ENCODE results near the gene SLFN12L.

Gene SLFN12L

DNA sequence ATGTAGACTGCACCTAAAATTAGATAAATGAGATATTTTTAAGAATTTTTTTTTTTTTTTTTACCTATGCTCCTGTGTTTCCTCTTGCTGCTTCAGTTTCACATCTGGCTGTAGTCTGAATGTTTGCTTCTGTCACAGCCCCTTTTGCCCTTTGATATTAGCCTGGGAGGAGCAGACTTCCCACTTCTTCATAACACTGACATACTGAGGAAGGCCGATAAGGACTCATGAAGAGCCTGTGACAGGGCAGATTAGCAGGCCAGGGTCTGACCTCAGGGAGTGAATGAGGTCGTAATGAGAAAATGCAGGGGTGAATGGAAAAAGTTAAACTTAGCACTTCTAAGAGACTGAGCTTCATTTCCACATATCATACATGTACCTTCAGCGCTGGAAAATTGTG is 23.2 kb upstream of the SLFN12L start, which contains the start of gene SLFN14:
SLFN14 (minus strand) TSS at position 117 of the 400 bp plus-strand sequence. CDS start 2,757 bp downstream, outside the sequence.
- Histone ChIP-seq H3K27me3 (ENCODE audit: control insufficient read depth, insufficient read depth, low read length) (no peaks in the 10 kb centered on the region), H3K4me3 (ENCODE audit: low read depth, low read length) (no peak within 1 kb of the TSS), H3K36me3 (ENCODE audit: control insufficient read depth, insufficient read depth, low read length) (no peaks in the 10 kb centered on the region), H3K9ac (ENCODE audit: low read depth, low read length) (no peak within 1 kb of the TSS), H3K27ac (ENCODE audit: low read depth, low read length) (no peak within 1 kb of the TSS), H3K4me1 (ENCODE audit: control insufficient read depth, insufficient read depth, low read length) (no peaks in the 10 kb centered on the region), H3K9me3 (ENCODE audit: control insufficient read depth, insufficient read depth, low read length) (no peaks in the 10 kb centered on the region)

DNA sequence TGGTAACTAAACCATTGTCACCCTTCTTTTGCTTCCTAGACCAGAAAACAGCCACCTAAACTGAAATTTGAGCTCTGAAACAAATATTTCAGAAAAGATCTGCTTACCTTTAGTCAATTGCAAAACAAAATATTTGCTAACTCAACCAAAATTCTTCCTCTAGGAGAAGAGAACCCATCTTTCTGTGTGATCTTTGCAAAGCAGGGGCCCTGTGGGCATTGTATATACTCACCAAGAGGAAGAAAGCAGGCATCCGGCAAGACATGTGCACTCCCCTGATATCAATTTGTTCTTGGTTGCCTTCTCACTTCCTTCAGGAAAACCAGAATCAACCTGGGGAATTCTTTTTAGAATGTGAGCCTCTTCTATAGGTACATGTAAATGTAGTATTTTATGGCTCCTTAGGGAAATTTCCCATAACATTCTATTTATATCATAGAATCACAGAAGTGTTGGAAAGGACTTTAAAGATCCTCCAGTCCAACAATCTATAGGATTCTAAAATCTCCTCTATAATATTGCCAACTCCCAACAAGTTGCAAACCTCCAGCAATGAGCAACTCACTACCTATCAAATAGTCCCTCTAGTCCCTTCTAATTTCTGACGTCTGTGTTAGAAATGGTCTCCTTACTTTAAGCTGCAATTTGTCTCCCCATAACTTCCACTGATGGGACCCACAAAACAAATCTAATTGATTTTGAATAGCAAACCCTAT is 22.2 kb upstream of the SLFN12L start:
- Histone ChIP-seq H3K27ac (ENCODE audit: low read depth, low read length) (no peak overlapping the region), H3K36me3 (ENCODE audit: control insufficient read depth, insufficient read depth, low read length) (no peaks in the 10 kb centered on the region), H3K9ac (ENCODE audit: low read depth, low read length) (no peak overlapping the region), H3K4me3 (ENCODE audit: low read depth, low read length) (no peak overlapping the region), H3K4me1 (ENCODE audit: control insufficient read depth, insufficient read depth, low read length) (no peaks in the 10 kb centered on the region), H3K27me3 (ENCODE audit: control insufficient read depth, insufficient read depth, low read length) (no peaks in the 10 kb centered on the region), H3K9me3 (ENCODE audit: control insufficient read depth, insufficient read depth, low read length) (no peaks in the 10 kb centered on the region)

DNA sequence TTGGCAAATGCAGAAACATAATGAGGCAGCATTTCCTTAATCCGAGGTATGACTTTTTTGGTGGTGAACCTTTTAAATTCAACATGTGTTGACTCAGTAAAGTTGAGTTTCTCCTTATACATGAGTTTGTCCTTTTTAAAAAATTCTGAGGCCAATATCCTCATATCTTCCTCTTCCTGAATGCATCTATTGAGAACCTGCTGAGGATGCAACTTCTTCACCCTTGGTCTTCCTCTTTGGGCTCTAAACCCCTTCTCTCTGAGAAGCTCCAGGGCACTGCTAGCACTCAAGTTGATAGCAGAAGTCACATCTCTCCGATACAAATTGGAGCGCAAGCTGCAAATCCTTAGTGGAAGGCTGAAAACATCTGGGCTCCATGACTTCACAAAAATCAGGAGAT is 19.9 kb upstream of the SLFN12L start:
- no peaks in the 10 kb centered on the region for H3K4me1 ChIP-seq (ENCODE audit: control insufficient read depth, insufficient read depth, low read length)
- H3K27me3 ChIP-seq (ENCODE audit: control insufficient read depth, insufficient read depth, low read length), result no peaks in the 10 kb centered on the region
- no peaks in the 10 kb centered on the region for H3K36me3 ChIP-seq (ENCODE audit: control insufficient read depth, insufficient read depth, low read length)
- no peak overlapping the region for H3K27ac ChIP-seq (ENCODE audit: low read depth, low read length)
- no peak overlapping the region for H3K4me3 ChIP-seq (ENCODE audit: low read depth, low read length)
- no peak overlapping the region for H3K9ac ChIP-seq (ENCODE audit: low read depth, low read length)
- no peaks in the 10 kb centered on the region for H3K9me3 ChIP-seq (ENCODE audit: control insufficient read depth, insufficient read depth, low read length)

DNA sequence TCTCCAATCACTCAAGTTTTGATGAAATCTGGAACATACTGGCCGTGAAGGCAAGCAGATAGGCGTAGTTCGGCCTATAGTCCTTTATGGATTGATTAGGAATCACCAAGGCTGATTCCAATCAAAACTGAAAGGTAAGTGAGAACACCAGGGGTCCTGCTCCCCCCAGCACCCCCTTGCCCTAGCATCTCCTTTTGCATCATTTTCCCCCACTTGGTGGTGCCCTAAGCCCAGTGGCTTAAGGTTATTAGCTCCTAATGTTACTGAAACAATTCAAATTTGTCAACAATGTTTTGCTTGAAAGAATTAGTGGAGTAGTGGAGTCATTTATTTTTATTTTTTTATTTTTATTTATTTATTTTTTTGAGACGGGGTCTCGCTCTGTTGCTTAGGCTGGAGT is 18.2 kb upstream of the SLFN12L start:
- H3K36me3 ChIP-seq (ENCODE audit: control insufficient read depth, insufficient read depth, low read length), result no peaks in the 10 kb centered on the region
- H3K27ac ChIP-seq (ENCODE audit: low read depth, low read length), result no peak overlapping the region
- no peaks in the 10 kb centered on the region for H3K4me1 ChIP-seq (ENCODE audit: control insufficient read depth, insufficient read depth, low read length)
- no peak overlapping the region for H3K9ac ChIP-seq (ENCODE audit: low read depth, low read length)
- no peaks in the 10 kb centered on the region for H3K27me3 ChIP-seq (ENCODE audit: control insufficient read depth, insufficient read depth, low read length)
- H3K4me3 ChIP-seq (ENCODE audit: low read depth, low read length), result no peak overlapping the region
- H3K9me3 ChIP-seq (ENCODE audit: control insufficient read depth, insufficient read depth, low read length), result no peaks in the 10 kb centered on the region

DNA sequence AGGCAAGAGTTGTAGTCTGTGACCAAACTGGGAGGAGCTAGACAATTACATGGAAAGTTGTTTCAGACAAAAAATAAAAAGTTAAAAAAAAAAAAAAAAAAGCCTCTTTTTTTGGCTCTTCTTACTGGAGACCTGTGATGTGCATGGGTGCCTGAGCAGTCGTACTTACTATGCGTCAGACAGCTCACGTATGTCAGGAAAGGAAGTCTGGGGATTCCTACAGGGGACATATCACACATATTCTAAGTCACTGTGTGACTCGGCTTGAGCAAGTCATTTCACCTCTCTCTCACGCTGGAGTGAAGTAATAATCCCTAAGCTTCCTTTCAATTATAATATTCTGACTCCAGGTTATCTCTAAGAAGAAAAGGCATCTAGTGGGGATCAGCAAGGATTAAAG is 17.2 kb upstream of the SLFN12L start:
- Histone ChIP-seq H3K9me3 (ENCODE audit: control insufficient read depth, insufficient read depth, low read length) (no peaks in the 10 kb centered on the region), H3K4me1 (ENCODE audit: control insufficient read depth, insufficient read depth, low read length) (no peaks in the 10 kb centered on the region), H3K36me3 (ENCODE audit: control insufficient read depth, insufficient read depth, low read length) (no peaks in the 10 kb centered on the region), H3K4me3 (ENCODE audit: low read depth, low read length) (no peak overlapping the region), H3K27me3 (ENCODE audit: control insufficient read depth, insufficient read depth, low read length) (no peaks in the 10 kb centered on the region), H3K9ac (ENCODE audit: low read depth, low read length) (no peak overlapping the region), H3K27ac (ENCODE audit: low read depth, low read length) (no peak overlapping the region)

DNA sequence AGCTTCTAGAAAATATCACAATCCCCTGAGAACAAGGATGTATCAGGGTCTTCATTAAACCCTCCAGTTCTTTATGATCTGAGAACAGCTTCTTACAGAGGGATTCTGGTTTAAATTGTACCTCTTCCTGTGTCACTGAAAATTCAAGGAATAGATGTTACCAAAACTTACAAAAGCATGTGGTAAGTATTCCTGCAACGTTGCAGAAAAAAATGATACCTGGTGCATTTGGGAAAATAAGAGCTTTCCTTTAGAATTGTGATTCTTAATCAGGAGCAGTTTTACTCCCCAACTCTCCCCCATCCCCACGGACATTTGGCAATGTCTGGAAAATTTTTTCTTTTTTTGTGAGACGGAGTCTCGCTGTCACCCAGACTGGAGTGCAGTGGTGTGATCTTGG is 15.8 kb upstream of the SLFN12L start:
- Histone ChIP-seq H3K27ac (ENCODE audit: low read depth, low read length) (no peak overlapping the region), H3K9ac (ENCODE audit: low read depth, low read length) (no peak overlapping the region), H3K36me3 (ENCODE audit: control insufficient read depth, insufficient read depth, low read length) (no peaks in the 10 kb centered on the region), H3K27me3 (ENCODE audit: control insufficient read depth, insufficient read depth, low read length) (no peaks in the 10 kb centered on the region; the same call in 1 of the 2 replicates), H3K9me3 (ENCODE audit: control insufficient read depth, insufficient read depth, low read length) (no peaks in the 10 kb centered on the region), H3K4me1 (ENCODE audit: control insufficient read depth, insufficient read depth, low read length) (no peaks in the 10 kb centered on the region), H3K4me3 (ENCODE audit: low read depth, low read length) (no peak overlapping the region)

DNA sequence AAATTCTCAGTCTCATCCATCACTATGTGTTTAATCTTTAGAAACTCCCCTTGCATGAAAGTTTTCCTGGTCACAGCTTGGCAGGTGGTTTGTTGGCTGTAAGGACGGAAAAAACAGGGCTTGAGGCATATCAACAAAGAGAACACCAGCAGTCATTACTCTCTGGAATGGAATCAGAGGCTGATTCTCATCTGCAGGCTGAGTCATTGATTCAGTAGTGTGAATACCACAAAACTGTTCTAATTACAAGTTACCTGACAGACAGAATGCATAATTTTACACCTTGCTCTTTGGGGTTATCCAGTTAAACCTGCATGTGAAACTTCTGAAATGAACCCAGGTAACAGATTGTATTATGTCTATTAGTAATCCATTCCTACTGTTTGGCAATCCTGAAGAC is 11.5 kb upstream of the SLFN12L start:
- Histone ChIP-seq H3K27me3 (ENCODE audit: control insufficient read depth, insufficient read depth, low read length) (no peaks in the 10 kb centered on the region; the same call in 1 of the 2 replicates), H3K27ac (ENCODE audit: low read depth, low read length) (no peak overlapping the region), H3K4me3 (ENCODE audit: low read depth, low read length) (no peak overlapping the region), H3K9me3 (ENCODE audit: control insufficient read depth, insufficient read depth, low read length) (no peaks in the 10 kb centered on the region), H3K4me1 (ENCODE audit: control insufficient read depth, insufficient read depth, low read length) (no peaks in the 10 kb centered on the region), H3K9ac (ENCODE audit: low read depth, low read length) (no peak overlapping the region), H3K36me3 (ENCODE audit: control insufficient read depth, insufficient read depth, low read length) (no peaks in the 10 kb centered on the region)

DNA sequence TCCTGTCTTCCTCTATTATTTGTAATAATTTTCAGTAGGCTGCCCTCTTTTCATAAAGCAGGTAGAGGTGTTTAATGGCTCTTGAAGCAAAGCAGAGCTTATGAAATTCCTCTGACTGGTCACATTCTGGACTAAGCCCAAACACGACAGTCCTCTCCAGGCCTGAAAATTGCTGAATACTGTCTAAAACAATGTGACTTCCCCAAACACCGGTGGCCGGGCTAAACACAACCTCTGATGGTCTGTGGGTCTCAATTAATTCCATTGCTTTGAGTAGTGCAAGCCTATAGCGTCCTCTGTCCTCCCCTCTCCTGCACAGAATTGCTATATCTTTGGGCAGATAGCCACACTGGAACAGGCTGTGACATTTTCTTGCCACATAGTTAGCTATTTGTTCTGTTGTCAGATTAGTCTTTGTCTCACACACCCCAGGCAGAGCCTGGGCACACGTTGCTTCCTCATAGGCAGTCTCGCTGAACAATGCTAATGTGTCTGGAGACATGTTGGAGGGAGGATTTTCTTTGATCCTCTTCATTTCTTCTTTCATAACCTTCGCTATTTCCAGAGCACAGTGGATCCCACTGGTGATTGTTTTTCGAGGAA is 10.8 kb upstream of the SLFN12L start:
- Histone ChIP-seq H3K27me3 (ENCODE audit: control insufficient read depth, insufficient read depth, low read length) (no peaks in the 10 kb centered on the region; the same call in 1 of the 2 replicates), H3K4me3 (ENCODE audit: low read depth, low read length) (no peak overlapping the region), H3K4me1 (ENCODE audit: control insufficient read depth, insufficient read depth, low read length) (no peaks in the 10 kb centered on the region), H3K9ac (ENCODE audit: low read depth, low read length) (no peak overlapping the region), H3K36me3 (ENCODE audit: control insufficient read depth, insufficient read depth, low read length) (no peaks in the 10 kb centered on the region), H3K9me3 (ENCODE audit: control insufficient read depth, insufficient read depth, low read length) (no peaks in the 10 kb centered on the region), H3K27ac (ENCODE audit: low read depth, low read length) (no peak overlapping the region)

DNA sequence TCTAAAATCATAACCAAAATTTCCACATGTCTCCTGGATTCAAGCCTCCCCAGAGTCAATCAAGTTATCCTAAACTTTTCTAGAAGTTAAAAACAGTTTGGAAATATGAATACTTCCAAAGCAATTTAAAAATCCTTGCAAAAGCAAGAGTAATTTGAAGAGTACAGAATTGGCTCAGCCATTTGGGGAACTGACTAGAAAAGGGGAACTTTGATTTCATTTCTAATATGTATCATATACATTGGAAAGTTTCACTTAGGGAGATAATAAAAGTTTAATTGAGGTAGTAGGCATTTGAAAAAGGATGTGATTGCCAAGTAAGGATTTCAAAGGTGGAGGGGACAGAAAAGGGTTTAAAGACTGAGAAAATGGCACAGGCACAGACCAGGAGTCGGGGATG is 9.0 kb upstream of the SLFN12L start:
- no peak overlapping the region for H3K4me3 ChIP-seq (ENCODE audit: low read depth, low read length)
- no peaks in the 10 kb centered on the region; the same call in 1 of the 2 replicates for H3K27me3 ChIP-seq (ENCODE audit: control insufficient read depth, insufficient read depth, low read length)
- H3K36me3 ChIP-seq (ENCODE audit: control insufficient read depth, insufficient read depth, low read length), result no peaks in the 10 kb centered on the region
- H3K27ac ChIP-seq (ENCODE audit: low read depth, low read length), result no peak overlapping the region
- no peak overlapping the region for H3K9ac ChIP-seq (ENCODE audit: low read depth, low read length)
- H3K9me3 ChIP-seq (ENCODE audit: control insufficient read depth, insufficient read depth, low read length), result no peaks in the 10 kb centered on the region
- no peaks in the 10 kb centered on the region for H3K4me1 ChIP-seq (ENCODE audit: control insufficient read depth, insufficient read depth, low read length)

DNA sequence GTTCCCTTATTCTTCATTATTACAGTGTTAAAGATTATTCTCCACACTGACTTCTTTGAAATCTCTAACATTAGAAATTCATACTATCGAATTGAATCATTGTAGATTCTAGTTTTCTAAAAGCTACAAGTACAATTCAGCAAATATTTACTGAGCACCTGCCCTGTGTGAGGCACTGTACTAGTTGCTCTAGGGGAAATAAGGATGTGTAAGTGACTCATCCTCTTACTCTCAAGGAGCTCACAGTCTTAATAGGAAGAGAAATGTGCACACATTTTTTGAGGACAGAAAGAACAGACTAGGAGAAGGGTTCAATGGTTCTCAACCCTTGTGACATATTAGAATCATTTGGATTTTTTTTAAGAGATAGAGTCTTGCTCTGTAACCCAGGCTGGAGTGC is 7.7 kb upstream of the SLFN12L start:
- Histone ChIP-seq H3K36me3 (ENCODE audit: control insufficient read depth, insufficient read depth, low read length) (no peaks in the 10 kb centered on the region), H3K4me1 (ENCODE audit: control insufficient read depth, insufficient read depth, low read length) (no peaks in the 10 kb centered on the region), H3K9me3 (ENCODE audit: control insufficient read depth, insufficient read depth, low read length) (no peaks in the 10 kb centered on the region), H3K9ac (ENCODE audit: low read depth, low read length) (no peak overlapping the region), H3K27me3 (ENCODE audit: control insufficient read depth, insufficient read depth, low read length) (no peaks in the 10 kb centered on the region; the same call in 1 of the 2 replicates), H3K27ac (ENCODE audit: low read depth, low read length) (no peak overlapping the region), H3K4me3 (ENCODE audit: low read depth, low read length) (no peak overlapping the region)

DNA sequence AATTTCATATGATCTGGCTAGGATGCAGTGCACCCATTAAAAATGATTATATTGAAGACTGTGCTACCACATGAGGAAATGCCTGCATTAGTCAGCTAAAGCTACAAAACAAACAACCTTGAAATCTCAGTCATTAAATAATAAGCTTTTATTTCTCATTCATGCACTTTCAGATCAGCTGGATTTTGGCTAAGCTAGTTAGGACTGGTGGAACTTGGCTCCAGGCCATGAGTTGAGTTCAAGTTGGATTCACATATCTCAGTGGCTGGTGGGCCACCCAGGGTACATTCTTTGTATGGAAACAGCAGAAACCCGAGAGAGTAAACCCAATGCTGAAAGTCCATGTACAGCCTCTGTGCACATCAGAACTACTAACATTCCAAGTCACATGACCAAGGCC is 6.4 kb upstream of the SLFN12L start:
- H3K27me3 ChIP-seq (ENCODE audit: control insufficient read depth, insufficient read depth, low read length), result no peaks in the 10 kb centered on the region; the same call in 1 of the 2 replicates
- H3K9me3 ChIP-seq (ENCODE audit: control insufficient read depth, insufficient read depth, low read length), result no peaks in the 10 kb centered on the region
- no peak overlapping the region for H3K27ac ChIP-seq (ENCODE audit: low read depth, low read length)
- H3K4me3 ChIP-seq (ENCODE audit: low read depth, low read length), result no peak overlapping the region
- H3K4me1 ChIP-seq (ENCODE audit: control insufficient read depth, insufficient read depth, low read length), result no peaks in the 10 kb centered on the region
- no peaks in the 10 kb centered on the region for H3K36me3 ChIP-seq (ENCODE audit: control insufficient read depth, insufficient read depth, low read length)
- H3K9ac ChIP-seq (ENCODE audit: low read depth, low read length), result no peak overlapping the region

Data from HUES48 (cell line).